Endothelial cell of umbilical vein (primary cell): ENCODE measurements around the gene CCR1. TPM values are rescaled to one million over a fixed set of nuclear protein-coding genes. Genes with fewer than 3 reads are reported as not detected.

Experiments used
- Bru-seq: library from RNA; stranded (reverse); fragments of 400-500 nt; gene quantifications from one replicate; lab custom pipeline; 2021; lab: Mats Ljungman, UMichigan
- BruChase-seq, 2 experiments: library from RNA; stranded (reverse); fragments of 400-500 nt; gene quantifications; one replicate each; lab custom pipeline; 2021; lab: Mats Ljungman, UMichigan
- BruUV-seq: library from RNA; stranded (reverse); fragments of 400-500 nt; replicated peaks from 2 replicates; lab custom pipeline; 2021; lab: Mats Ljungman, UMichigan
- CTCF ChIA-PET: fragments of 300-600, 350-600 bp; sonication (Branson Sonifier 250); formaldehyde crosslinking; loops from one replicate; lab custom pipeline; 2021; ENCODE audit warnings: antibody characterized with exemption, inconsistent platforms; lab: Charles Lee
- POLR2A ChIA-PET: fragments of 300-600, 350-600 bp; sonication (Branson Sonifier 250); formaldehyde crosslinking; loops from one replicate; lab custom pipeline; 2021; ENCODE audit warnings: antibody characterized with exemption, inconsistent platforms; lab: Charles Lee
- DNase-seq: peaks from one replicate; pipeline ENCODE4 v3.0.0-alpha.2; 2011; ENCODE audit warnings: low read depth, low spot score
- FAIRE-seq: peaks from 2 replicates; lab custom pipeline; 2011; peaks lifted over from hg19 to GRCh38; lab: Jason Lieb, UNC
- H2AFZ ChIP-seq: 2 replicates; pipeline ENCODE4 v1.6.0; 2012; ENCODE audit warnings: low read depth, low read length, control low read depth, inconsistent platforms
- H3K27ac ChIP-seq: 2 replicates; pipeline ENCODE4 v1.5.1; 2011; ENCODE audit warnings: low read depth, mild to moderate bottlenecking, control low read depth, low read length, moderate library complexity; ENCODE audit not compliant: insufficient read depth
- H3K27me3 ChIP-seq, 2 experiments: 2 replicates each; pipeline versions ENCODE4 v1.6.0 to v1.6.1; 2011; ENCODE audit warnings: low read length in 2 of 2, mixed read lengths in 1 of 2; ENCODE audit not compliant: control insufficient read depth in 2 of 2, insufficient read depth in 2 of 2
- H3K36me3 ChIP-seq, 2 experiments: 2 replicates in 1 of 2; 3 replicates in 1 of 2; pipeline ENCODE4 v1.5.1; 2011; ENCODE audit warnings: low read length in 2 of 2, mild to moderate bottlenecking in 1 of 2, moderate library complexity in 1 of 2; ENCODE audit not compliant: control insufficient read depth in 2 of 2, insufficient read depth in 2 of 2; ENCODE audit errors: extremely low read depth in 1 of 2
- H3K4me1 ChIP-seq: 3 replicates; pipeline ENCODE4 v1.5.1; 2011; ENCODE audit warnings: mild to moderate bottlenecking, low read length; ENCODE audit not compliant: control insufficient read depth, insufficient read depth; ENCODE audit errors: extremely low read depth
- H3K4me2 ChIP-seq: 2 replicates; pipeline ENCODE4 v1.6.1; 2011; ENCODE audit warnings: low read length, control low read depth, mixed read lengths; ENCODE audit not compliant: insufficient read depth
- H3K4me3 ChIP-seq, 3 experiments: fragments of 200-600 bp in 1 of 3; sonication (generic), shearing (Covaris generic) in 1 of 3; replicated peaks in 1 of 3; 2 replicates each; pipeline ENCODE4 v1.5.1; 2011 to 2016; ENCODE audit warnings: control low read depth in 3 of 3, low read length in 3 of 3, mild to moderate bottlenecking in 2 of 3, inconsistent platforms in 1 of 3, low read depth in 1 of 3, moderate library complexity in 1 of 3; ENCODE audit not compliant: insufficient read depth in 1 of 3
- H3K79me2 ChIP-seq: 2 replicates; pipeline ENCODE4 v1.6.0; 2012; ENCODE audit warnings: low read length, inconsistent platforms; ENCODE audit not compliant: control insufficient read depth, insufficient read depth
- H3K9ac ChIP-seq: replicated peaks from 2 replicates; pipeline ENCODE3; 2011; ENCODE audit warnings: low read length, control low read depth; ENCODE audit not compliant: insufficient read depth; ENCODE audit errors: extremely low read depth
- H3K9me1 ChIP-seq: replicated peaks from 3 replicates; pipeline ENCODE4 v1.6.0; 2011; ENCODE audit warnings: mild to moderate bottlenecking, low read length; ENCODE audit not compliant: control insufficient read depth, insufficient read depth; ENCODE audit errors: extremely low read depth
- H3K9me3 ChIP-seq: replicated peaks from 2 replicates; pipeline ENCODE4 v1.5.1; 2012; ENCODE audit warnings: low read length, inconsistent platforms; ENCODE audit not compliant: control insufficient read depth, insufficient read depth
- H4K20me1 ChIP-seq: replicated peaks from 2 replicates; pipeline ENCODE3; 2011; ENCODE audit warnings: mild to moderate bottlenecking, low read length; ENCODE audit not compliant: control insufficient read depth, insufficient read depth; ENCODE audit errors: extremely low read depth
- JUN ChIP-seq: IDR thresholded peaks from 2 replicates; pipeline ENCODE4 v1.6.1; 2011; ENCODE audit warnings: borderline replicate concordance, low read depth; ENCODE audit not compliant: insufficient read length, insufficient read depth
- POLR2A ChIP-seq: IDR thresholded peaks from 2 replicates; pipeline ENCODE4 v1.6.1; 2012; ENCODE audit warnings: low read depth, mild to moderate bottlenecking, control low read depth, low read length
- POLR2AphosphoS5 ChIP-seq: IDR thresholded peaks from 2 replicates; pipeline ENCODE4 v1.6.1; 2012; ENCODE audit warnings: low read depth, mild to moderate bottlenecking, control low read depth, low read length, moderate library complexity; ENCODE audit not compliant: insufficient read depth
- dilution Hi-C: fragments of 300-500 bp; cut with MboI; formaldehyde crosslinking; loops from one replicate; pipeline ENCODE4 v1.15.0; 2019; ENCODE audit warnings: low sequenced_read_pairs; ENCODE audit not compliant: extremely low pct_ligation_motif_present
- intact Hi-C: fragments of 100-400 bp; cut with micrococcal nuclease; formaldehyde crosslinking; loops from one replicate; pipeline ENCODE4 v1.10.0; 2022
- long read RNA-seq: library from polyadenylated mRNA; stranded (forward); transcript quantifications from one replicate; pipeline ENCODE4 v2.0.0, GENCODE V29; 2021
- polyA minus RNA-seq, 3 experiments: library from RNA; depleted of rRNA, polyadenylated mRNA; stranded (reverse); fragments of >200 nt; gene quantifications; 1 replicate in 1 of 3; 2 replicates in 2 of 3; pipeline ENCODE4 v1.2.3, GENCODE V29; 2011
- polyA plus RNA-seq, 4 experiments: library from polyadenylated mRNA; depleted of rRNA in 3 of 4; stranded (reverse) in 3 of 4; unstranded in 1 of 4; fragments of >200 nt; gene quantifications; 2 replicates each; pipeline versions ENCODE4 v1.2.1 to v1.2.3, GENCODE V29; 2011 to 2012; ENCODE audit warnings: missing spikeins in 1 of 4
- total RNA-seq: library from RNA; stranded (reverse); gene quantifications from 2 replicates; pipeline ENCODE4 v1.2.3, GENCODE V29; 2021
- TF ChIP-seq, protein P1 (sequence below), 2 donors: IDR thresholded peaks; 1 replicate in 1 of 2; 2 replicates in 1 of 2; pipeline ENCODE4 v1.5.1; 2011; ENCODE audit warnings: low read length in 2 of 2, mild to moderate bottlenecking in 2 of 2, moderate library complexity in 2 of 2, control low read depth in 1 of 2, inconsistent platforms in 1 of 2, low read depth in 1 of 2; ENCODE audit not compliant: insufficient read depth in 1 of 2; ENCODE audit errors: extremely low read depth in 1 of 2

CCR1 gene
- not detected in 2 replicates for total RNA-seq
- polyA plus RNA-seq = not detected in 2 replicates
- not detected in 2 replicates for polyA plus RNA-seq (2011; cell fraction: cytosol; rRNA removed)
- polyA plus RNA-seq (2011; cell fraction: nucleus; rRNA removed) = not detected in 2 replicates
- not detected in 2 replicates for polyA plus RNA-seq (2012)
- not detected in 2 replicates for polyA minus RNA-seq
- polyA minus RNA-seq (2011; cell fraction: cytosol; rRNA and poly(A)+ RNA removed) = not detected
- polyA minus RNA-seq (2011; cell fraction: nucleus; rRNA and poly(A)+ RNA removed) = not detected in 2 replicates
- not detected for Bru-seq, nascent RNA
- not detected for BruChase-seq, experiment 1, labeled RNA remaining after a 6-hour chase
- BruChase-seq, experiment 2, labeled RNA remaining after a 2-hour chase = not detected
- long read RNA-seq = 0 reads

DNA sequence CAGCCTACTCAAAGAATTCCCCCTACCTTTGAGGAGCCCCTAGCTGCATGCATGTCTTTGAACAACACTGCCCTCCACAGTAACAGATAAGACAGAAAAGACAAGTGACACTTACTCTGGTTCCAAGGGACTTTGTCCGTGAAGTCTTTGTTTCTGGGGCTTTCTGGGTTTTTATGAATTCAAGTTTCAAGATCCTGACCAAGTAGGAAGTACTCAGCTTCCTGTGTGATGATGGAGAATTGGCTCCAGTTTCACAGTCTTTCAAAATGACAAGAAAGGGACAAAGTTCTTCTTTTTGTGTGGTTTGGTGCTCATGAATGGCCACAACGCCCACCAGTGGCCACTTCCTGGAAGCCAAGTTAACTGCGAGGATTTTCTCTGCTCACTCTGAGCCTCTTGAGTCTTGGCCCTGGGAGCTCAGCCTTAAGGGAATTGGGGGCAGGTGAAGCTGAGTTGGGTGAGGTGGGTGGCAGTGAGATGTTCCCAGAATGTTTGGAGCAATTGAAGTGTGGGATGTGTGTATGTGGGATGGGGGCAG, at the start of gene CCR1:
Gene CCR1, minus strand, starts transcription at position 147 of the 538 bp plus-strand sequence. CDS start 4,000 bp downstream, outside the sequence.
- H3K9me3 ChIP-seq = no peaks in the 10 kb centered on the region
- H3K27ac ChIP-seq = no peak within 1 kb of the TSS
- no peaks in the 10 kb centered on the region for H3K27me3 ChIP-seq
- no peaks in the 10 kb centered on the region for H4K20me1 ChIP-seq
- H3K4me1 ChIP-seq = no peaks in the 10 kb centered on the region
- POLR2A ChIA-PET = no interaction called here
- no peak within 1 kb of the TSS for H3K4me3 ChIP-seq
- H3K79me2 ChIP-seq = no peaks in the 10 kb centered on the region
- no peak within 1 kb of the TSS for H3K9ac ChIP-seq
- H3K4me2 ChIP-seq = no peak within 1 kb of the TSS
- DNase-seq (no peak), FAIRE-seq (no peak)
- intact Hi-C loops (no loop called here), dilution Hi-C loops (no loop called here)
- no TSS peak for BruUV-seq
- H3K36me3 ChIP-seq = no peaks in the 10 kb centered on the region
- no peaks in the 10 kb centered on the region for H3K9me1 ChIP-seq
- CTCF ChIA-PET = no interaction called here
- H2AFZ ChIP-seq = no peak within 1 kb of the TSS
- TF ChIP-seq, protein P1, sequence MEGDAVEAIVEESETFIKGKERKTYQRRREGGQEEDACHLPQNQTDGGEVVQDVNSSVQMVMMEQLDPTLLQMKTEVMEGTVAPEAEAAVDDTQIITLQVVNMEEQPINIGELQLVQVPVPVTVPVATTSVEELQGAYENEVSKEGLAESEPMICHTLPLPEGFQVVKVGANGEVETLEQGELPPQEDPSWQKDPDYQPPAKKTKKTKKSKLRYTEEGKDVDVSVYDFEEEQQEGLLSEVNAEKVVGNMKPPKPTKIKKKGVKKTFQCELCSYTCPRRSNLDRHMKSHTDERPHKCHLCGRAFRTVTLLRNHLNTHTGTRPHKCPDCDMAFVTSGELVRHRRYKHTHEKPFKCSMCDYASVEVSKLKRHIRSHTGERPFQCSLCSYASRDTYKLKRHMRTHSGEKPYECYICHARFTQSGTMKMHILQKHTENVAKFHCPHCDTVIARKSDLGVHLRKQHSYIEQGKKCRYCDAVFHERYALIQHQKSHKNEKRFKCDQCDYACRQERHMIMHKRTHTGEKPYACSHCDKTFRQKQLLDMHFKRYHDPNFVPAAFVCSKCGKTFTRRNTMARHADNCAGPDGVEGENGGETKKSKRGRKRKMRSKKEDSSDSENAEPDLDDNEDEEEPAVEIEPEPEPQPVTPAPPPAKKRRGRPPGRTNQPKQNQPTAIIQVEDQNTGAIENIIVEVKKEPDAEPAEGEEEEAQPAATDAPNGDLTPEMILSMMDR (IDR thresholded peaks at IDR 0.05; ENCODE audit: extremely low read depth in 1 of 2, insufficient read depth in 1 of 2, low read depth in 1 of 2, low read length in 2 of 2) = peak in 1 of 2 donors; percentile 4
- TF ChIP-seq POLR2AphosphoS5 = no peak
- TF ChIP-seq JUN = no peak
- no peak for TF ChIP-seq POLR2A
